ENCODE results near the gene POGZ.

The POGZ gene

GRCh38 chr1:151459331-151460046 is at the start of gene POGZ:
Gene POGZ (minus strand): TSS chr1:151459494. CDS start chr1:151442204, 17,290 bp downstream.
- peak; percentile 87 to 89 for DNase-seq (ENCODE audit: low read depth in 1 of 2, low spot score in 1 of 2)

GRCh38 chr1:151508833-151509232 is 49.5 kb upstream of the POGZ start:
- DNase-seq (ENCODE audit: low read depth in 1 of 2, low spot score in 1 of 2), result no peak

- DNase-seq (ENCODE audit: low read depth in 1 of 2, low spot score in 1 of 2), result no peak
These were observed 45.5 kb upstream of the POGZ start for GRCh38 chr1:151504759-151505158.

GRCh38 chr1:151504252-151504651 is 45.0 kb upstream of the POGZ start:
- no peak for DNase-seq (ENCODE audit: low read depth in 1 of 2, low spot score in 1 of 2)

GRCh38 chr1:151502859-151503780 is 43.8 kb upstream of the POGZ start:
- no peak for DNase-seq (ENCODE audit: low read depth in 1 of 2, low spot score in 1 of 2)

GRCh38 chr1:151502035-151502700 is 42.9 kb upstream of the POGZ start:
- no peak for DNase-seq (ENCODE audit: low read depth in 1 of 2, low spot score in 1 of 2)

GRCh38 chr1:151501474-151501873 is 42.2 kb upstream of the POGZ start:
- DNase-seq (ENCODE audit: low read depth in 1 of 2, low spot score in 1 of 2), result no peak

GRCh38 chr1:151499930-151500329 is 40.6 kb upstream of the POGZ start:
- DNase-seq (ENCODE audit: low read depth in 1 of 2, low spot score in 1 of 2), result no peak

GRCh38 chr1:151499365-151499764 is 40.1 kb upstream of the POGZ start:
- no peak for DNase-seq (ENCODE audit: low read depth in 1 of 2, low spot score in 1 of 2)

GRCh38 chr1:151495316-151495715 is 36.0 kb upstream of the POGZ start:
- DNase-seq (ENCODE audit: low read depth in 1 of 2, low spot score in 1 of 2), result no peak

GRCh38 chr1:151494741-151495281 is 35.5 kb upstream of the POGZ start:
- DNase-seq (ENCODE audit: low read depth in 1 of 2, low spot score in 1 of 2), result no peak

- no peak for DNase-seq (ENCODE audit: low read depth in 1 of 2, low spot score in 1 of 2)
These were observed 33.7 kb upstream of the POGZ start for GRCh38 chr1:151493042-151493441.

GRCh38 chr1:151492120-151492519 is 32.8 kb upstream of the POGZ start:
- DNase-seq (ENCODE audit: low read depth in 1 of 2, low spot score in 1 of 2), result no peak

GRCh38 chr1:151491641-151492040 is 32.3 kb upstream of the POGZ start:
- DNase-seq (ENCODE audit: low read depth in 1 of 2, low spot score in 1 of 2), result no peak

- DNase-seq (ENCODE audit: low read depth in 1 of 2, low spot score in 1 of 2), result no peak
These were observed 27.3 kb upstream of the POGZ start for GRCh38 chr1:151486557-151486956.

- no peak for DNase-seq (ENCODE audit: low read depth in 1 of 2, low spot score in 1 of 2)
These were observed 26.5 kb upstream of the POGZ start for GRCh38 chr1:151485685-151486255.

GRCh38 chr1:151482017-151482416 is 22.7 kb upstream of the POGZ start:
- no peak for DNase-seq (ENCODE audit: low read depth in 1 of 2, low spot score in 1 of 2)

- DNase-seq (ENCODE audit: low read depth in 1 of 2, low spot score in 1 of 2), result no peak
These were observed 20.2 kb upstream of the POGZ start for GRCh38 chr1:151479462-151479861.

- DNase-seq (ENCODE audit: low read depth in 1 of 2, low spot score in 1 of 2), result no peak
These were observed 19.6 kb upstream of the POGZ start for GRCh38 chr1:151478923-151479322.

GRCh38 chr1:151478140-151478812 is 19.0 kb upstream of the POGZ start:
- DNase-seq (ENCODE audit: low read depth in 1 of 2, low spot score in 1 of 2), result no peak

GRCh38 chr1:151477066-151477465 is 17.8 kb upstream of the POGZ start:
- DNase-seq (ENCODE audit: low read depth in 1 of 2, low spot score in 1 of 2), result no peak

Data from activated T-helper 1 cell treated with anti-CD3 and anti-CD28 coated beads, Interleukin-2, amount 50 U/mL, for 16 hours (primary cell).